A549 (cell line): Measurements from ENCODE around the gene PLAC8. TPM values are rescaled to one million over a fixed set of nuclear protein-coding genes. Genes with fewer than 3 reads are reported as not detected.

Experiments
- ATAC-seq, 2 experiments: fragments of 200-7000 bp in 1 of 2; fragments of >200 bp in 1 of 2; cut with Nextera tagmentation in 1 of 2; cut with Tn5 transposase in 1 of 2; 3 replicates each; pipeline versions ENCODE4 v1.8.0 to v1.9.1; 2018 to 2020; ENCODE audit warnings: mild to moderate bottlenecking in 1 of 2, moderate library complexity in 1 of 2
- CTCF ChIA-PET: fragments of 300-600 bp; sonication (Branson Sonifier 250); formaldehyde crosslinking; extraction: SDS; loops from one replicate; lab custom pipeline; 2021; ENCODE audit warnings: antibody characterized with exemption, inconsistent platforms; lab: Yijun Ruan, JAX
- POLR2A ChIA-PET: fragments of 350-600 bp; formaldehyde crosslinking; extraction: SDS; loops from one replicate; lab custom pipeline; 2021; ENCODE audit warnings: antibody characterized with exemption, inconsistent platforms; lab: Yijun Ruan, JAX
- DNase-seq, 2 experiments: peaks; one replicate each; pipeline versions ENCODE4 v3.0.0 to v3.0.0-alpha.2; 2011 to 2016; ENCODE audit warnings: low read depth in 1 of 2, low spot score in 1 of 2
- FAIRE-seq: peaks from 2 replicates; lab custom pipeline; 2011; peaks lifted over from hg19 to GRCh38; lab: Jason Lieb, UNC
- H3K27ac ChIP-seq, 2 experiments: fragments of >200 bp; sonication (Bioruptor Twin); formaldehyde crosslinking; 3 replicates each; pipeline ENCODE4 v1.5.1; 2016 to 2017
- H3K4me1 ChIP-seq: fragments of >200 bp; sonication (Bioruptor Twin); formaldehyde crosslinking; 3 replicates; pipeline ENCODE4 v1.6.1; 2016
- H3K4me2 ChIP-seq: fragments of >200 bp; sonication (Bioruptor Twin); formaldehyde crosslinking; 3 replicates; pipeline ENCODE4 v1.6.1; 2016
- H3K4me3 ChIP-seq: fragments of >200 bp; sonication (Bioruptor Twin); formaldehyde crosslinking; 3 replicates; pipeline ENCODE4 v1.5.1; 2016
- H3K9me3 ChIP-seq: fragments of >200 bp; sonication (Bioruptor Twin); formaldehyde crosslinking; 3 replicates; pipeline ENCODE4 v1.6.1; 2016
- BCL3 ChIP-seq: fragments of >200 bp; sonication (Bioruptor Twin); formaldehyde crosslinking; IDR thresholded peaks from 3 replicates; pipeline ENCODE4 v1.6.1; 2016
- E2F6 ChIP-seq: IDR thresholded peaks from 2 replicates; pipeline ENCODE4 v1.6.1; 2012; ENCODE audit warnings: low read depth, borderline replicate concordance
- EHF ChIP-seq: fragments of 250-450 bp; sonication (Bioruptor Pico); IDR thresholded peaks from 2 replicates; pipeline ENCODE4 v1.5.0; 2020; ENCODE audit warnings: mild to moderate bottlenecking
- EHMT2 ChIP-seq: fragments of 200-600 bp; sonication (generic); IDR thresholded peaks from 2 replicates; pipeline ENCODE4 v1.6.1; 2016; ENCODE audit warnings: antibody characterized with exemption, low read depth, mild to moderate bottlenecking, moderate library complexity
- FOSL2 ChIP-seq, 2 experiments: fragments of 450-650 bp in 1 of 2; fragments of >200 bp in 1 of 2; sonication (Bioruptor Twin) in 1 of 2; formaldehyde crosslinking; IDR thresholded peaks; 2 replicates each; pipeline versions ENCODE4 v1.5.0 to v1.6.1; 2016 to 2020; ENCODE audit warnings: mild to moderate bottlenecking in 1 of 2, moderate library complexity in 1 of 2
- FOXS1 ChIP-seq: fragments of 250-450 bp; sonication (Bioruptor Pico); IDR thresholded peaks from 2 replicates; pipeline ENCODE4 v1.5.0; 2020; ENCODE audit warnings: mild to moderate bottlenecking, moderate library complexity
- HOXA7 ChIP-seq: fragments of 250-450 bp; sonication (Bioruptor Pico); IDR thresholded peaks from 2 replicates; pipeline ENCODE4 v1.5.0; 2020; ENCODE audit warnings: mild to moderate bottlenecking, moderate library complexity
- HOXB13 ChIP-seq: fragments of 250-450 bp; sonication (Bioruptor Pico); IDR thresholded peaks from 2 replicates; pipeline ENCODE4 v1.5.0; 2020; ENCODE audit warnings: low read depth, mild to moderate bottlenecking, moderate library complexity
- HOXB5 ChIP-seq: fragments of 250-450 bp; sonication (Bioruptor Pico); IDR thresholded peaks from 2 replicates; pipeline ENCODE4 v1.5.0; 2020; ENCODE audit warnings: mild to moderate bottlenecking, moderate library complexity
- JUNB ChIP-seq: fragments of >200 bp; sonication (Bioruptor Twin); formaldehyde crosslinking; IDR thresholded peaks from 2 replicates; pipeline ENCODE4 v1.6.1; 2016
- KDM5A ChIP-seq: fragments of 200-600 bp; sonication (generic); IDR thresholded peaks from 2 replicates; pipeline ENCODE4 v1.6.1; 2016; ENCODE audit warnings: antibody characterized with exemption, mild to moderate bottlenecking
- MAX ChIP-seq: IDR thresholded peaks from 2 replicates; pipeline ENCODE4 v1.6.1; 2012
- MAZ ChIP-seq: fragments of 150-350 bp; IDR thresholded peaks from 2 replicates; pipeline ENCODE4 v1.6.1; 2014; ENCODE audit warnings: antibody characterized with exemption, low read depth, low read length, borderline replicate concordance
- NFE2L2 ChIP-seq: fragments of 150-350 bp; conservative IDR thresholded peaks from 2 replicates; pipeline ENCODE4 v1.6.1; 2014; ENCODE audit warnings: low read length
- NR3C1 ChIP-seq: fragments of >200 bp; sonication (Bioruptor Twin); formaldehyde crosslinking; IDR thresholded peaks from 3 replicates; pipeline ENCODE4 v1.6.1; 2017
- PBX3 ChIP-seq: IDR thresholded peaks from 2 replicates; pipeline ENCODE4 v1.6.1; 2012
- POLR2A ChIP-seq: IDR thresholded peaks from 2 replicates; pipeline ENCODE4 v1.6.1; 2012; ENCODE audit warnings: mild to moderate bottlenecking, low read length
- POLR2AphosphoS2 ChIP-seq: conservative IDR thresholded peaks from 2 replicates; pipeline ENCODE4 v1.6.1; 2012; ENCODE audit warnings: low read length, improper control_type of control experiment, inconsistent platforms
- RFX5 ChIP-seq: fragments of 450-650 bp; IDR thresholded peaks from 2 replicates; pipeline ENCODE4 v1.7.1; 2014; ENCODE audit warnings: antibody characterized with exemption, mild to moderate bottlenecking, moderate library complexity
- RNF2 ChIP-seq: fragments of 200-600 bp; sonication (generic); IDR thresholded peaks from 2 replicates; pipeline ENCODE4 v1.6.1; 2016; ENCODE audit warnings: low read depth, mild to moderate bottlenecking, antibody characterized with exemption, moderate library complexity, borderline replicate concordance
- SMC3 ChIP-seq: fragments of >200 bp; sonication (Bioruptor Twin); formaldehyde crosslinking; IDR thresholded peaks from 3 replicates; pipeline ENCODE4 v1.6.1; 2018; ENCODE audit warnings: inconsistent platforms
- TFCP2L1 ChIP-seq: fragments of 250-450 bp; sonication (Bioruptor Pico); IDR thresholded peaks from 2 replicates; pipeline ENCODE4 v1.5.0; 2021; ENCODE audit warnings: mild to moderate bottlenecking
- TP53 ChIP-seq: fragments of 250-450 bp; sonication (Bioruptor Pico); IDR thresholded peaks from 2 replicates; pipeline ENCODE4 v1.5.0; 2021; ENCODE audit warnings: mild to moderate bottlenecking, moderate library complexity
- ZNF302 ChIP-seq: fragments of 250-450 bp; sonication (Bioruptor Pico); IDR thresholded peaks from 2 replicates; pipeline ENCODE4 v1.9.0; 2021; ENCODE audit warnings: inconsistent platforms, mild to moderate bottlenecking, moderate library complexity
- ZSCAN20 ChIP-seq: fragments of 250-450 bp; sonication (Bioruptor Pico); IDR thresholded peaks from 2 replicates; pipeline ENCODE4 v1.8.0; 2022; ENCODE audit warnings: mild to moderate bottlenecking, moderate library complexity
- WGBS: methylation state at CpG from one replicate; pipeline ENCODE4 v1.1.6; 2017; ENCODE audit errors: missing lambda C conversion rate; 5-methylcytosine and 5-hydroxymethylcytosine counted together
- polyA plus RNA-seq, 4 experiments: library from polyadenylated mRNA; depleted of rRNA in 3 of 4; stranded (reverse); fragments of >200 nt; fragmentation: RNase III in 1 of 4; extraction: RNeasy Plus Mini Kit Qiagen cat#74134 plus additional on column Dnase treatment in 1 of 4; gene quantifications; 2 replicates in 3 of 4; 3 replicates in 1 of 4; pipeline ENCODE4 v1.2.3, GENCODE V29; 2011 to 2017

The PLAC8 gene
- polyA plus RNA-seq, 2 of the 4 experiments (the other 2 are of a cell fraction), result 1.6 to 8.0 TPM

GRCh38 chr4:83067058-83067639, 47.4 kb downstream of the PLAC8 start:
- ATAC-seq (peak in 1 of 2 experiments; percentile 74; a peak in 3 of 6 replicates), FAIRE-seq (no peak), DNase-seq (peak in 1 of 2 experiments; percentile 20)
- WGBS, result 12% methylated on average over 10 of the region's 10 CpGs
- no peak for TF ChIP-seq ZNF302 (CRISPR knock-in tag)
- peak; percentile 10; the same call in 1 of the 2 replicates for TF ChIP-seq FOSL2 (IDR thresholded peaks at IDR 0.05)
- TF ChIP-seq FOSL2 (CRISPR knock-in tag; IDR thresholded peaks at IDR 0.05), result peak; percentile 56
- Histone ChIP-seq H3K4me3 (no peak overlapping the region; the same call in 2 of the 3 replicates), H3K9me3 (no peaks in the 10 kb centered on the region), H3K27ac (peak overlapping the region; percentile 57 to 81), H3K4me1 (peaks cover 30% of the 10 kb centered on the region), H3K4me2 (peak overlapping the region; percentile 73)
- ChIA-PET POLR2A (interaction anchor here (0.7 kb wide), 1 partner anchor 217 kb away, joined by 3 read pairs; the partner anchor contains the start of gene COQ2), CTCF (interaction anchor here (1.4 kb wide), 1 partner anchor 43 kb away, joined by 4 read pairs; no protein-coding TSS in a partner anchor)

GRCh38 chr4:83065266-83065665, 49.3 kb downstream of the PLAC8 start:
- DNase-seq (no peak), FAIRE-seq (no peak), ATAC-seq (no peak)
- CTCF ChIA-PET, result no interaction called here
- Histone ChIP-seq H3K27ac (no peak overlapping the region), H3K4me1 (peaks cover 19% of the 10 kb centered on the region), H3K9me3 (no peaks in the 10 kb centered on the region), H3K4me3 (no peak overlapping the region), H3K4me2 (no peak overlapping the region)
- 89% methylated on average over 1 of the region's 1 CpG for WGBS
- POLR2A ChIA-PET, result no interaction called here
- TF ChIP-seq HOXA7 (no peak), NFE2L2 (no peak), PBX3 (no peak), E2F6 (no peak), KDM5A (no peak), JUNB (no peak), TP53 (no peak), ZNF302 (CRISPR knock-in tag) (no peak), FOXS1 (CRISPR knock-in tag) (no peak), HOXB5 (CRISPR knock-in tag) (no peak), POLR2AphosphoS2 (no peak), TFCP2L1 (no peak), MAZ (no peak)

GRCh38 chr4:83062739-83063138, 51.8 kb downstream of the PLAC8 start:
- no peak for FAIRE-seq
- TF ChIP-seq ZNF302 (CRISPR knock-in tag) (no peak), RNF2 (no peak), EHF (CRISPR knock-in tag) (no peak), RFX5 (no peak), ZSCAN20 (CRISPR knock-in tag) (no peak), POLR2A (no peak), MAX (no peak), NR3C1 (no peak), POLR2AphosphoS2 (no peak), HOXB13 (CRISPR knock-in tag) (no peak), BCL3 (no peak), FOSL2 (IDR thresholded peaks at IDR 0.05) (no peak), FOSL2 (CRISPR knock-in tag; IDR thresholded peaks at IDR 0.05) (no peak), SMC3 (no peak), NFE2L2 (no peak), EHMT2 (no peak)
- DNase-seq, result no peak
- Histone ChIP-seq H3K4me1 (peaks cover 16% of the 10 kb centered on the region), H3K4me3 (no peak overlapping the region), H3K4me2 (no peak overlapping the region), H3K9me3 (no peaks in the 10 kb centered on the region), H3K27ac (no peak overlapping the region)
- CTCF ChIA-PET, result interaction anchor here (1.0 kb wide), 1 partner anchor 48 kb away, joined by 3 read pairs; no protein-coding TSS in a partner anchor
- 98% methylated on average over 4 of the region's 4 CpGs for WGBS
- POLR2A ChIA-PET, result interaction anchor here (0.5 kb wide), 1 partner anchor 47 kb away, joined by 4 read pairs; no protein-coding TSS in a partner anchor
- ATAC-seq, result no peak
